ENCODE results near the gene ACCSL. TPM values are rescaled to one million over a fixed set of nuclear protein-coding genes. Genes with fewer than 3 reads are reported as not detected.

Gene ACCSL
- total RNA-seq (not detected in 2 replicates), polyA plus RNA-seq (not detected in 2 replicates)

GRCh38 chr11:44047931-44048431 is at the start of gene ACCSL:
ACCSL (plus strand) TSS chr11:44047981; CDS start chr11:44048037, 56 bp downstream.
- no peak for DNase-seq (ENCODE audit: low read depth in 1 of 2, low spot score in 1 of 2)
- Histone ChIP-seq H3K4me3 (no peak within 1 kb of the TSS), H3K9me3 (ENCODE audit: low read depth) (no peaks in the 10 kb centered on the region), H3K36me3 (no peaks in the 10 kb centered on the region), H3K4me1 (ENCODE audit: low read depth) (no peaks in the 10 kb centered on the region), H3K27ac (no peak within 1 kb of the TSS), H3K27me3 (peaks cover 13% of the 10 kb centered on the region)
- no peak for TF ChIP-seq CTCF (IDR thresholded peaks at IDR 0.05; ENCODE audit: low read depth, low read length)

GRCh38 chr11:43998308-43998707 is 49.5 kb upstream of the ACCSL start:
- H3K36me3 ChIP-seq = no peaks in the 10 kb centered on the region
- peaks cover 6% of the 10 kb centered on the region for H3K4me1 ChIP-seq (ENCODE audit: low read depth)
- DNase-seq (ENCODE audit: low read depth in 1 of 2, low spot score in 1 of 2) = no peak
- no peak overlapping the region for H3K27ac ChIP-seq
- no peaks in the 10 kb centered on the region for H3K9me3 ChIP-seq (ENCODE audit: low read depth)
- no peaks in the 10 kb centered on the region for H3K27me3 ChIP-seq
- no peak overlapping the region for H3K4me3 ChIP-seq
- TF ChIP-seq CTCF (IDR thresholded peaks at IDR 0.05; ENCODE audit: low read depth, low read length) = no peak

GRCh38 chr11:44000731-44001130 is 47.0 kb upstream of the ACCSL start:
- no peaks in the 10 kb centered on the region for H3K27me3 ChIP-seq
- no peaks in the 10 kb centered on the region for H3K9me3 ChIP-seq (ENCODE audit: low read depth)
- H3K36me3 ChIP-seq = no peaks in the 10 kb centered on the region
- peaks cover 22% of the 10 kb centered on the region for H3K4me1 ChIP-seq (ENCODE audit: low read depth)
- DNase-seq (ENCODE audit: low read depth in 1 of 2, low spot score in 1 of 2) = no peak
- H3K27ac ChIP-seq = no peak overlapping the region
- H3K4me3 ChIP-seq = no peak overlapping the region
- TF ChIP-seq CTCF (IDR thresholded peaks at IDR 0.05; ENCODE audit: low read depth, low read length) = no peak

- no peak for TF ChIP-seq CTCF (IDR thresholded peaks at IDR 0.05; ENCODE audit: low read depth, low read length)
- Histone ChIP-seq H3K27ac (no peak overlapping the region), H3K4me1 (ENCODE audit: low read depth) (peaks cover 22% of the 10 kb centered on the region), H3K27me3 (no peaks in the 10 kb centered on the region), H3K4me3 (no peak overlapping the region), H3K9me3 (ENCODE audit: low read depth) (no peaks in the 10 kb centered on the region), H3K36me3 (no peaks in the 10 kb centered on the region)
- no peak for DNase-seq (ENCODE audit: low read depth in 1 of 2, low spot score in 1 of 2)
Measured at GRCh38 chr11:44002191-44003093, 45.3 kb upstream of the ACCSL start.

GRCh38 chr11:44003736-44004451 is 43.9 kb upstream of the ACCSL start:
- H3K36me3 ChIP-seq = no peaks in the 10 kb centered on the region
- no peak for TF ChIP-seq CTCF (IDR thresholded peaks at IDR 0.05; ENCODE audit: low read depth, low read length)
- no peaks in the 10 kb centered on the region for H3K9me3 ChIP-seq (ENCODE audit: low read depth)
- peaks cover 22% of the 10 kb centered on the region for H3K4me1 ChIP-seq (ENCODE audit: low read depth)
- no peak for DNase-seq (ENCODE audit: low read depth in 1 of 2, low spot score in 1 of 2)
- H3K27ac ChIP-seq = no peak overlapping the region
- H3K27me3 ChIP-seq = no peaks in the 10 kb centered on the region
- H3K4me3 ChIP-seq = no peak overlapping the region
